Astrocyte of the cerebellum (primary cell): Measurements from ENCODE around the gene B4GALT1.

Source experiments
- DNase-seq: peaks from one replicate; pipeline ENCODE4 v3.0.0-alpha.2; 2011; ENCODE audit warnings: low read depth
- H3K4me3 ChIP-seq: 2 replicates; pipeline ENCODE4 v1.5.1; 2011; ENCODE audit warnings: mild to moderate bottlenecking, low read depth, low read length, moderate library complexity
- in situ Hi-C: cut with HindIII; loops from 2 replicates; pipeline ENCODE4 v1.10.0; 2017; ENCODE audit warnings: low sequenced_read_pairs
- TF ChIP-seq, protein P1 (sequence below): IDR thresholded peaks from 2 replicates; pipeline ENCODE4 v1.5.1; 2012; ENCODE audit warnings: low read length, low read depth, moderate library complexity, mild to moderate bottlenecking; ENCODE audit errors: missing control alignments

B4GALT1 gene

DNA sequence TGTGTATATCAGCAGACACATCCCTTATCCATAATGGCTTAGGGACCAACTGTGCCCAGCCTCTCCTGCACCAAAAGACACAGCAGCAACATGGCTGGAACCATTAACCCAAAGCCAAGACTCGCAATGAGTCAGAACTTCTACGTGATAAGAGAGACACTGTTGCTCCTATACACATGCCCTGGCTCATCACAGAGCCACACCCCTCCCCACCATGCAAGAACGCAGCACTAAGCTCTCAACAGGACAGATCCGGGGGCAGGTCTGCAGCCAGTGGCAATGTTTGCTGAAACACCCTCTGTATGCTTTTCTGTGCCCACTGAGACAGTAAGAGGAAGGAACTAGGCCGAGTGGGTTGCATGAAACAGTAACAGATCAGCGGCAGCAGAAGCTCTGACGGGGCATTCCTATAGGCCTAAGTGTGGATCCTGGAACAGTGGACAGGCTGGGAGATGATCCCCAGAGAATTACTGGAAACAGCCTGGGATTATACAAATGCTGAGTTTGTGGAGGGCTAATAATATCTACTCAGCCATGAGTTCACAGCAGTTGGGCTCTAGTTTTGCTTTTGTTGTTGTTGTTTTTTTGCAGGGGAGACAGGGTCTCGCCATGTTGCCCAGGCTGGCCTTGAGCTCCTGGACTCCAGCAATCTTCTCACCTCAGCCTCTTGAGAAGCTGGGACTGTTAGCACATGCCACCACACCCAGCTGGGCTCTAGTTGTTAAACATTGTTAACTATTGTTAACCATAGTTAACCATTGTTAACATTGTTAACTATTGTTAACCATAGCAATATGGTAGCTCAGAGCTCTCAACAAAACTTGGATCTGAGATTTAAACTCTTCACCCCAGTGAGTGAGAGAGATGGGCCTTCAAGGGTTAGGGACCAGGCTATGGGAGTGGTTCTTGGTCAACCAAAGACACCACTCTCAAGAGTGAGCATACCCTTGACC lies 41.0 kb downstream of the B4GALT1 start:
- in situ Hi-C loops = loop anchor here (5.0 to 10.0 kb wide), 2 partner anchors 66 to 99 kb away; no protein-coding TSS in a partner anchor
- H3K4me3 ChIP-seq = no peak overlapping the region
- DNase-seq = no peak
- TF ChIP-seq, protein P1, sequence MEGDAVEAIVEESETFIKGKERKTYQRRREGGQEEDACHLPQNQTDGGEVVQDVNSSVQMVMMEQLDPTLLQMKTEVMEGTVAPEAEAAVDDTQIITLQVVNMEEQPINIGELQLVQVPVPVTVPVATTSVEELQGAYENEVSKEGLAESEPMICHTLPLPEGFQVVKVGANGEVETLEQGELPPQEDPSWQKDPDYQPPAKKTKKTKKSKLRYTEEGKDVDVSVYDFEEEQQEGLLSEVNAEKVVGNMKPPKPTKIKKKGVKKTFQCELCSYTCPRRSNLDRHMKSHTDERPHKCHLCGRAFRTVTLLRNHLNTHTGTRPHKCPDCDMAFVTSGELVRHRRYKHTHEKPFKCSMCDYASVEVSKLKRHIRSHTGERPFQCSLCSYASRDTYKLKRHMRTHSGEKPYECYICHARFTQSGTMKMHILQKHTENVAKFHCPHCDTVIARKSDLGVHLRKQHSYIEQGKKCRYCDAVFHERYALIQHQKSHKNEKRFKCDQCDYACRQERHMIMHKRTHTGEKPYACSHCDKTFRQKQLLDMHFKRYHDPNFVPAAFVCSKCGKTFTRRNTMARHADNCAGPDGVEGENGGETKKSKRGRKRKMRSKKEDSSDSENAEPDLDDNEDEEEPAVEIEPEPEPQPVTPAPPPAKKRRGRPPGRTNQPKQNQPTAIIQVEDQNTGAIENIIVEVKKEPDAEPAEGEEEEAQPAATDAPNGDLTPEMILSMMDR = no peak

DNA sequence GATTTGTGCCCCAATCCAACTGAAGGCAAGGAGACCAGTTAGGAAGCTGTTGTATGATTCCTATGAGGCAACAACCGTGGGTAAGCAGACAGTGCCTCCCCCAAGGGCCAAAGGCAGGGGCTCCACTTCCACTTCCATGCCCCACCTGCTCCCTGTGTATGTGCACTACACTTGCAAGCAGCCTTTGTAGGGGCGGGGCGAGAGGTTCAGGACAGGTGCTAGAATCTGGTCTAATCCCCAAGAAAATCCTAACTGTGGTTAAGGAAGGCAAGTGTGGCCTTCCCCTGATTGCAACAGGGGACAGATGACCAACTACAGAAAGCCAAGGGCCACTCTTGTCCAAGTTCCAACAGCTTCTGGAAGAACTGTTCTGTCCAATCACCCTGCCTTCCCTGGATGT lies 41.7 kb downstream of the B4GALT1 start:
- TF ChIP-seq, protein P1 = no peak
- no peak for DNase-seq
- in situ Hi-C loops = loop anchor here (5.0 to 10.0 kb wide), 2 partner anchors 67 to 99 kb away; no protein-coding TSS in a partner anchor
- H3K4me3 ChIP-seq = no peak overlapping the region

DNA sequence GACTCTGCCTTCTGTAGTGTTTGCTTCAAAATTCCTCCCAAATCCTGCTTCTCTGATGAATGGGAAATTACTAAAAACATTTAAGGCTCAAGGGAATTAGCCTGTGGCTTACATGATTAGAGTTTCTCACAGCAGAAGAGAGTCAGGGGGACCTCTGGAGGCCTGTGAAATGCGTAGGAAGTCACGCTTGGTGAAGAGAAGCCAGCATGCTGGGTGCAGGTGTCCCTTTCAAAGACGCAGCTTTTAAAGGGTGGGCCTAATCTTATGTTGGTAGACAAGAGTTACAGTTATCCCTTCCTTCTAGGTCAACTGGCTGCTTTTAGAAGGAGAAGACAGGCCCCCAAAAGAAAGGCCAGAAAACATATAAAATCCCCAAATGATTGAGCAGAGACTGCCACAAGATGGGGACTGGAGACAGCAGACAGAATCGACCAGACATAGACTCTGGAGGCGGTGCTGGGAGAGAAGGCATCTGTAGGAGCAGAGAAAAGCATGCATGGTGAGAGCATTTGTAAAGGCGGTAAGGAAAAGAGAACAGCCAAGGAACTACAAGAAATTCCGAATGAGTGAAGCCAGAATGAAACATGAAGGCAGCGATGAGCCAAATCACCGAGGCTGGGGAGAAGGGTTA lies 42.3 kb downstream of the B4GALT1 start:
- TF ChIP-seq, protein P1 = no peak
- in situ Hi-C loops = loop anchor here (5.0 to 10.0 kb wide), 2 partner anchors 67 to 100 kb away; no protein-coding TSS in a partner anchor
- no peak overlapping the region for H3K4me3 ChIP-seq
- DNase-seq = no peak

DNA sequence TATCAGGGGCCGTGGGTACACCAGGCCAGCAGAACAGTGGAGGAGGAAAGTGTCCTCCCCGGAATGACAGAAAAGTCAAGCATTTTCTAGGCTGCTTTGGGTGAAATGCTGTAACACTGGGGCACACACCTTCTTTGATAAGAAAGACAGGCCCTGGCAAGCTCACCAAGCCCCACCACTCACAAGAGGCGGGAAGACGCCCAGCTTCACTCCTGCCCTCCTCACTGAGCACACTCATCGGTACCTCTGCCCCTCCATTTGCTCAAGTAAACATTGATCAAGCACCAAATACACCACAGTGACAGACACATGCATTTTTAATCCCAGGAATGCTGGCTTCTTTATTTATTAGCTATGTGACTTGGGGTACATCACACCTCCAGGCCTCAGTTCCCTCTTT lies 43.1 kb downstream of the B4GALT1 start:
- in situ Hi-C loops = loop anchor here (10.0 kb wide), 1 partner anchor 101 kb away; no protein-coding TSS in a partner anchor
- H3K4me3 ChIP-seq = no peak overlapping the region
- TF ChIP-seq, protein P1 = no peak
- DNase-seq = no peak

DNA sequence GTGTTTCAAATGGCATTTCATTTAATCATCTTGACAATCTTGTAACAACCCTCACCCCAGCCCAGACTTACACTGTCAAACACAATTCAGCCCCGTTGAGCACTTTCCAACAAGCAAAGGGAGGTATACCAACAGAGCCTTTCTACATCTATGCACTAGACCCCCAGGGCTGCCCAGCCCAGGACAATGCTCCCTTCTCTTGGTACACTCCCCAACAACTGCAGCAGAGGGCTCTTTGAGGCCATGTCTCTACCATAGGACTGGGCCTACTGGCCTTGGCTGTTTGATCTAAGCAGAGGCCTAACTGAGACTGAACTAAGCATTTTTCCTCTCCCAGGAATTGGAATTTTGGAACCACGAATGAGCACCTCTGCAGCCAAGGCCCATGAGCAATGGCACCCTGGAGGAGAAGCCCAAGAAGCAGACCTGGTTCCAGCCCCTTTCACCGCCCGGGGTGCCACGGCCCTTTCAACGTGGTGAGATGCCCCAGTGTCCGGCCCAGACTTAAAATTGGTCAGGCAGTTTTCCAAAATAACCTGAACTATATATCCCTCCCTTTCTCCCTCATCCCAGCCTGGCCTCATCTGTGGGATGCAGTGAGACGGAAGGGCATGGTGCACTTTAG lies 43.6 kb downstream of the B4GALT1 start:
- in situ Hi-C loops = loop anchor here (10.0 kb wide), 1 partner anchor 101 kb away; no protein-coding TSS in a partner anchor
- no peak overlapping the region for H3K4me3 ChIP-seq
- no peak for DNase-seq
- TF ChIP-seq, protein P1 = no peak

DNA sequence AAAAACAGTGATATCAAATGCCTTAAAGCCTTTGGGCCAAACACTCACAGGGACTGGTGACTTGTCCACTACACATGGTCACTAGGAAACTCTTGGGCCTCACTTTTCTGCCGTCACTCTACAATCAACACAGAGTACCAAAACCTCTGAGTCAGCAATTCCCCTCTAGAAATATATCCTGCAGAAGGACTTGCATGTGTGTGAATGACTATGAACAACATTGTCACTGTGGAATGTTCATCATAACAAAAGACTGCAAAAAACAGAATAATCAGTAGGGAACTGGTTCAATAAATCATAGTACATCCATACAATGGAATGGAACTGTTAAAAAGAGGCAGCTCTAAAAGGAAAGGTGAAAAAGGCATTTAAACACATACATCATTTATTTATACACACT lies 46.5 kb downstream of the B4GALT1 start:
- in situ Hi-C loops = loop anchor here (10.0 kb wide), 1 partner anchor 104 kb away; no protein-coding TSS in a partner anchor
- DNase-seq = no peak
- H3K4me3 ChIP-seq = no peak overlapping the region
- TF ChIP-seq, protein P1 = no peak
